ENCODE data around the gene EFNB3.

GRCh38 chr17:7744416-7744815, 39.4 kb downstream of the EFNB3 start:
- TF ChIP-seq CTCF (IDR thresholded peaks at IDR 0.05) (no peak), POLR2A (IDR thresholded peaks at IDR 0.05) (no peak)

Data from vagina (tissue), 2 donors.